K562 (cell line): Measurements from ENCODE around the gene MTREX. TPM values are rescaled to one million over a fixed set of nuclear protein-coding genes. Genes with fewer than 3 reads are reported as not detected.

Source experiments
- ATAC-seq: fragments of 200-7000 bp; cut with Tn5 transposase; 3 replicates; pipeline ENCODE4 v1.9.1; 2020; ENCODE audit warnings: moderate library complexity
- BruUV-seq: library from RNA; stranded (reverse); fragments of 400-500 nt; replicated peaks from 2 replicates; lab custom pipeline; 2021; lab: Mats Ljungman, UMichigan
- CTCF ChIA-PET: fragments of 300-600 bp; formaldehyde crosslinking; extraction: SDS; loops from one replicate; lab custom pipeline; 2021; ENCODE audit warnings: low intra/inter-chr PET ratio; lab: Yijun Ruan, JAX
- POLR2A ChIA-PET: fragments of 300-600, 350-650 bp; sonication (Branson Sonifier 250); formaldehyde crosslinking; extraction: SDS; loops from one replicate; lab custom pipeline; 2021; ENCODE audit warnings: antibody characterized with exemption, inconsistent platforms; lab: Yijun Ruan, JAX
- DNase-seq, 4 experiments: peaks; one replicate each; pipeline versions ENCODE4 v3.0.0 to v3.0.0-alpha.2; 2011 to 2018; ENCODE audit warnings: low spot score in 3 of 4, mixed read lengths in 3 of 4; ENCODE audit errors: extremely low read depth in 1 of 4
- FAIRE-seq: peaks from 2 replicates; lab custom pipeline; 2011; peaks lifted over from hg19 to GRCh38; lab: Jason Lieb, UNC
- H2AFZ ChIP-seq: 2 replicates; pipeline ENCODE4 v1.6.0; 2011; ENCODE audit warnings: low read depth, low read length, control low read depth, inconsistent platforms
- H3K27ac ChIP-seq: fragments of 200-600 bp; 3 replicates; pipeline ENCODE4 v1.8.0; 2011; ENCODE audit warnings: low read depth, mild to moderate bottlenecking, control low read depth, inconsistent platforms, low read length, moderate library complexity, mixed read lengths; ENCODE audit errors: extremely low read depth
- H3K27me3 ChIP-seq, 2 experiments: fragments of 300-600 bp in 1 of 2; 2 replicates in 1 of 2; 3 replicates in 1 of 2; pipeline versions ENCODE4 v1.6.0 to v1.8.0; 2011; ENCODE audit warnings: inconsistent platforms in 2 of 2, low read length in 2 of 2, mild to moderate bottlenecking in 1 of 2, mixed read lengths in 1 of 2, moderate library complexity in 1 of 2; ENCODE audit not compliant: control insufficient read depth in 2 of 2, insufficient read depth in 2 of 2
- H3K36me3 ChIP-seq: fragments of 300-600 bp; 3 replicates; pipeline ENCODE4 v1.8.0; 2011; ENCODE audit warnings: mild to moderate bottlenecking, low read length, inconsistent platforms; ENCODE audit not compliant: control insufficient read depth, insufficient read depth
- H3K4me1 ChIP-seq, 2 experiments: fragments of 200-600 bp in 1 of 2; replicated peaks in 1 of 2; 2 replicates in 1 of 2; 3 replicates in 1 of 2; pipeline versions ENCODE4 v1.5.1 to v1.8.0; 2011; ENCODE audit warnings: inconsistent platforms in 2 of 2, low read length in 2 of 2, mild to moderate bottlenecking in 1 of 2, mixed read lengths in 1 of 2, moderate library complexity in 1 of 2; ENCODE audit not compliant: control insufficient read depth in 2 of 2, insufficient read depth in 2 of 2
- H3K4me2 ChIP-seq: 2 replicates; pipeline ENCODE4 v1.6.1; 2011; ENCODE audit warnings: low read length, control low read depth, inconsistent platforms, mixed read lengths; ENCODE audit not compliant: insufficient read depth
- H3K4me3 ChIP-seq: fragments of 200-600 bp; sonication (generic), shearing (Covaris generic); 2 replicates; pipeline ENCODE4 v1.5.1; 2016; ENCODE audit warnings: control low read depth, inconsistent platforms
- H3K79me2 ChIP-seq: fragments of 200-600 bp; 3 replicates; pipeline ENCODE4 v1.8.0; 2011; ENCODE audit warnings: low read length, inconsistent platforms; ENCODE audit not compliant: control insufficient read depth, insufficient read depth
- H3K9ac ChIP-seq, 2 experiments: 2 replicates each; pipeline versions ENCODE4 v1.6.0 to v1.6.1; 2011; ENCODE audit warnings: low read depth in 2 of 2, low read length in 2 of 2, control low read depth in 1 of 2, inconsistent platforms in 1 of 2, mild to moderate bottlenecking in 1 of 2, mixed read lengths in 1 of 2; ENCODE audit not compliant: insufficient read depth in 1 of 2
- H3K9me1 ChIP-seq: one replicate; pipeline ENCODE4 v1.6.0; 2011; ENCODE audit warnings: inconsistent platforms, mild to moderate bottlenecking, low read length, moderate library complexity; ENCODE audit not compliant: control insufficient read depth, insufficient read depth
- H3K9me3 ChIP-seq: replicated peaks from 2 replicates; pipeline ENCODE4 v1.5.1; 2011; ENCODE audit warnings: low read depth, low read length, inconsistent platforms; ENCODE audit not compliant: control insufficient read depth, insufficient read depth
- H4K20me1 ChIP-seq: replicated peaks from 2 replicates; pipeline ENCODE4 v1.6.1; 2011; ENCODE audit warnings: low read length, inconsistent platforms, mixed read lengths; ENCODE audit not compliant: control insufficient read depth, insufficient read depth
- ARID1B ChIP-seq: fragments of 450-650 bp; IDR thresholded peaks from 2 replicates; pipeline ENCODE4 v1.6.1; 2016; ENCODE audit warnings: antibody characterized with exemption, mild to moderate bottlenecking, inconsistent platforms
- C11orf30 ChIP-seq: fragments of 450-650 bp; IDR thresholded peaks from 2 replicates; pipeline ENCODE4 v1.6.1; 2016; ENCODE audit warnings: low read depth, mild to moderate bottlenecking
- CBFA2T3 ChIP-seq: fragments of 450-650 bp; IDR thresholded peaks from 2 replicates; pipeline ENCODE4 v1.6.1; 2017
- DACH1 ChIP-seq: fragments of 450-650 bp; IDR thresholded peaks from 2 replicates; pipeline ENCODE4 v1.6.1; 2018; ENCODE audit not compliant: partially characterized antibody
- DPF2 ChIP-seq: fragments of 450-650 bp; IDR thresholded peaks from 2 replicates; pipeline ENCODE4 v1.6.1; 2016
- FOXK1 ChIP-seq: sonication (generic); formaldehyde crosslinking; IDR thresholded peaks from 2 replicates; pipeline ENCODE4 v1.8.0; 2022; ENCODE audit warnings: missing genetic modification reagents, mild to moderate bottlenecking, borderline replicate concordance
- GMEB1 ChIP-seq: fragments of 250-450 bp; sonication (Bioruptor Pico); IDR thresholded peaks from 2 replicates; pipeline ENCODE4 v1.4.0; 2020; ENCODE audit warnings: mild to moderate bottlenecking
- HMG20B ChIP-seq: fragments of 250-450 bp; sonication (Bioruptor Pico); IDR thresholded peaks from 2 replicates; pipeline ENCODE4 v1.5.0; 2021; ENCODE audit warnings: mild to moderate bottlenecking
- KDM4B ChIP-seq, 2 experiments: fragments of 450-650 bp in 1 of 2; sonication (generic) in 1 of 2; IDR thresholded peaks; 2 replicates each; pipeline ENCODE4 v1.6.1; 2016 to 2017; ENCODE audit warnings: borderline replicate concordance in 2 of 2, antibody characterized with exemption in 1 of 2, low read depth in 1 of 2, mild to moderate bottlenecking in 1 of 2
- MAFG ChIP-seq: fragments of 450-650 bp; conservative IDR thresholded peaks from 2 replicates; pipeline ENCODE4 v1.6.1; 2016; ENCODE audit warnings: missing genetic modification characterization, missing compliant biosample characterization
- MBD2 ChIP-seq: sonication (generic); IDR thresholded peaks from 2 replicates; pipeline ENCODE4 v1.6.1; 2016; ENCODE audit warnings: low read depth, borderline replicate concordance
- NR0B1 ChIP-seq: fragments of 450-650 bp; IDR thresholded peaks from one replicate; pipeline ENCODE4 v1.6.1; 2018; ENCODE audit warnings: mild to moderate bottlenecking, moderate library complexity; ENCODE audit not compliant: partially characterized antibody
- TAF7 ChIP-seq: fragments of 450-650 bp; IDR thresholded peaks from 2 replicates; pipeline ENCODE4 v1.6.1; 2016; ENCODE audit warnings: missing genetic modification characterization, missing compliant biosample characterization
- TAL1 ChIP-seq: fragments of 450-650 bp; IDR thresholded peaks from 2 replicates; pipeline ENCODE4 v1.6.1; 2016; ENCODE audit warnings: mild to moderate bottlenecking
- TEAD4 ChIP-seq, 2 experiments: sonication (generic) in 1 of 2; formaldehyde crosslinking in 1 of 2; IDR thresholded peaks; 2 replicates each; pipeline versions ENCODE4 v1.6.1 to v1.8.0; 2012 to 2022; ENCODE audit warnings: borderline replicate concordance in 1 of 2, inconsistent platforms in 1 of 2, low read length in 1 of 2, mild to moderate bottlenecking in 1 of 2, missing genetic modification reagents in 1 of 2
- ZBTB12 ChIP-seq: fragments of 250-450 bp; sonication (Bioruptor Pico); IDR thresholded peaks from 2 replicates; pipeline ENCODE4 v1.4.0; 2020
- ZNF146 ChIP-seq: IDR thresholded peaks from one replicate; pipeline ENCODE4 v1.6.1; 2018; ENCODE audit warnings: missing compliant biosample characterization; ENCODE audit not compliant: unreplicated experiment
- ZNF311 ChIP-seq: fragments of 250-450 bp; sonication (Bioruptor Pico); IDR thresholded peaks from 2 replicates; pipeline ENCODE4 v1.4.0; 2020; ENCODE audit warnings: mild to moderate bottlenecking, moderate library complexity
- ZNF316 ChIP-seq: fragments of 450-650 bp; IDR thresholded peaks from 2 replicates; pipeline ENCODE4 v1.6.1; 2016
- ZNF551 ChIP-seq: fragments of 250-450 bp; sonication (Bioruptor Pico); IDR thresholded peaks from 2 replicates; pipeline ENCODE4 v1.5.0; 2021; ENCODE audit warnings: mild to moderate bottlenecking, moderate library complexity
- WGBS: fragments of 100-300 bp; shearing (Covaris generic); methylation state at CpG from one replicate; pipeline ENCODE4 v1.1.6; 2016; ENCODE audit warnings: low coverage, mixed read lengths; ENCODE audit not compliant: insufficient coverage; ENCODE audit errors: missing lambda C conversion rate; 5-methylcytosine and 5-hydroxymethylcytosine counted together
- in situ Hi-C: fragments of 300-500 bp; cut with MboI; formaldehyde crosslinking; loops from 4 replicates; pipeline ENCODE4 v1.15.0; 2018; ENCODE audit warnings: inconsistent platforms, mixed read lengths
- intact Hi-C: fragments of 100-400 bp; cut with micrococcal nuclease; formaldehyde crosslinking; loops from 2 replicates; pipeline ENCODE4 v1.14.2; 2022
- polyA plus RNA-seq, 8 experiments: library from polyadenylated mRNA; depleted of rRNA in 4 of 8; stranded (reverse) in 5 of 8; unstranded in 3 of 8; fragments of >200 nt; fragmentation: Nextera tagmentation in 2 of 8; fragmentation: Illumina TruSeq in 1 of 8; extraction: Ambion mirVana in 2 of 8; extraction: Trizol in 1 of 8; gene quantifications; 2 replicates each; pipeline versions ENCODE4 v1.2.1 to v1.2.3, GENCODE V29; 2011 to 2014; ENCODE audit warnings: inconsistent platforms in 1 of 8, missing spikeins in 1 of 8
- total RNA-seq, 7 experiments: library from RNA; depleted of rRNA in 6 of 7; stranded (reverse); fragments of >200 nt in 6 of 7; fragmentation: Illumina TruSeq in 2 of 7; extraction: Trizol in 2 of 7; gene quantifications; 2 replicates each; pipeline versions ENCODE4 v1.2.1 to v1.2.3, GENCODE V29; 2011 to 2021; ENCODE audit warnings: low replicate concordance in 1 of 7

MTREX gene
- total and polyA plus RNA-seq, 9 of the 15 experiments (the other 6 are each of a cell fraction or from before 2014, with no cell fraction given) = 52.9 to 193 (median 150) TPM

GRCh38 chr5:55333017-55333416 lies 25.2 kb downstream of the MTREX start:
- no peak overlapping the region for H3K9ac ChIP-seq
- 0% methylated on average over 1 of the region's 1 CpG for WGBS
- in situ Hi-C loops = no loop called here
- peaks cover 86% of the 10 kb centered on the region for H3K79me2 ChIP-seq
- H3K36me3 ChIP-seq = peaks cover 84% of the 10 kb centered on the region
- BruUV-seq = no TSS peak
- TF ChIP-seq MAFG (tag) (peak; percentile 64; the same call in 1 of the 2 replicates), ZBTB12 (CRISPR knock-in tag) (no peak), FOXK1 (CRISPR knock-in tag) (no peak), TEAD4 (IDR thresholded peaks at IDR 0.05; ENCODE audit: low read length) (0 out of 2 replicates have a peak, but pooled peaks have one; percentile 27), TEAD4 (CRISPR knock-in tag; IDR thresholded peaks at IDR 0.05; ENCODE audit: borderline replicate concordance) (no peak), ZNF146 (CRISPR knock-in tag) (no peak), TAL1 (peak; percentile 36; the same call in 1 of the 2 replicates), HMG20B (CRISPR knock-in tag) (no peak), C11orf30 (peak; percentile 80), DACH1 (no peak), GMEB1 (no peak), TAF7 (no peak), NR0B1 (no peak), ZNF551 (CRISPR knock-in tag) (no peak), ARID1B (peak; percentile 58), ZNF311 (CRISPR knock-in tag) (no peak), MBD2 (no peak), DPF2 (0 out of 2 replicates have a peak, but pooled peaks have one; percentile 14), ZNF316 (peak; percentile 88), CBFA2T3 (peak; percentile 26; the same call in 1 of the 2 replicates), KDM4B (IDR thresholded peaks at IDR 0.05; ENCODE audit: borderline replicate concordance in 2 of 2, low read depth in 1 of 2) (no peak)
- no peak overlapping the region for H3K4me2 ChIP-seq
- FAIRE-seq = peak; percentile 63
- intact Hi-C loops = no loop called here
- H3K27ac ChIP-seq = no peak overlapping the region
- H3K27me3 ChIP-seq = no peaks in the 10 kb centered on the region
- DNase-seq = no peak
- POLR2A ChIA-PET = no interaction called here
- no peak overlapping the region for H3K4me3 ChIP-seq
- H2AFZ ChIP-seq = no peak overlapping the region
- peaks cover 0 to 2% of the 10 kb centered on the region in 2 experiments; a peak in 1 of 5 replicates for H3K4me1 ChIP-seq
- H3K9me1 ChIP-seq = no peaks in the 10 kb centered on the region
- H3K9me3 ChIP-seq = no peaks in the 10 kb centered on the region
- CTCF ChIA-PET = no interaction called here
- no peaks in the 10 kb centered on the region for H4K20me1 ChIP-seq
- ATAC-seq = no peak
